Naive thymus-derived CD8-positive, alpha-beta T cell (primary cell): Measurements from ENCODE around the gene AMZ1. TPM values are rescaled to one million over a fixed set of nuclear protein-coding genes. Genes with fewer than 3 reads are reported as not detected.

ENCODE experiments used
- ATAC-seq, 2 donors: fragments of 150-1000 bp; cut with Tn5 transposase in 1 of 2; sonication (Bioruptor Pico), chemical (Tn5 transposase) in 1 of 2; 1 replicate in 1 of 2; 2 replicates in 1 of 2; pipeline ENCODE4 v1.10.0; 2021; ENCODE audit warnings: mild to moderate bottlenecking in 2 of 2, moderate library complexity in 2 of 2
- POLR2A ChIA-PET: fragments of 350-600 bp; sonication (Branson Sonifier 250); formaldehyde crosslinking; loops from one replicate; lab custom pipeline; 2021; ENCODE audit warnings: antibody characterized with exemption; lab: Charles Lee
- DNase-seq, 10 donors: peaks; one replicate each; pipeline versions ENCODE4 v3.0.0 to v3.0.0-alpha.2; 2020 to 2022
- H3K27ac Mint-ChIP-seq, 10 donors: one replicate each; pipeline ENCODE4 v1.8.0; 2020 to 2022; ENCODE audit warnings: mild to moderate bottlenecking in 10 of 10, mixed read lengths in 10 of 10, moderate library complexity in 4 of 10, inconsistent platforms in 1 of 10
- H3K27me3 Mint-ChIP-seq, 5 donors: one replicate each; pipeline ENCODE4 v1.8.0; 2021 to 2022; ENCODE audit warnings: mixed read lengths in 5 of 5
- H3K36me3 Mint-ChIP-seq, 3 donors: one replicate each; pipeline ENCODE4 v1.8.0; 2020 to 2022; ENCODE audit warnings: mixed read lengths in 3 of 3, mild to moderate bottlenecking in 2 of 3, inconsistent platforms in 1 of 3
- H3K4me1 Mint-ChIP-seq, 4 donors: one replicate each; pipeline ENCODE4 v1.8.0; 2021 to 2022; ENCODE audit warnings: mixed read lengths in 4 of 4
- H3K4me3 Mint-ChIP-seq, 10 donors: one replicate each; pipeline ENCODE4 v1.8.0; 2020 to 2022; ENCODE audit warnings: mild to moderate bottlenecking in 10 of 10, mixed read lengths in 10 of 10, moderate library complexity in 6 of 10, inconsistent platforms in 1 of 10
- H3K9me3 Mint-ChIP-seq, 9 donors: one replicate each; pipeline ENCODE4 v1.8.0; 2020 to 2022; ENCODE audit warnings: mixed read lengths in 9 of 9, mild to moderate bottlenecking in 3 of 9, inconsistent platforms in 1 of 9, moderate library complexity in 1 of 9
- polyA plus RNA-seq, 3 donors: library from polyadenylated mRNA; unstranded; fragments of 300-500 nt; fragmentation: Illumina TruSeq; gene quantifications; one replicate each; pipeline ENCODE4 v1.2.3, GENCODE V29; 2021
- total RNA-seq, 8 experiments: library from RNA in 2 of 8; stranded (reverse) in 2 of 8; gene quantifications; one replicate each; pipeline ENCODE4 v1.2.3 and lab custom pipeline; 2021 to 2026

Gene AMZ1, protein sequence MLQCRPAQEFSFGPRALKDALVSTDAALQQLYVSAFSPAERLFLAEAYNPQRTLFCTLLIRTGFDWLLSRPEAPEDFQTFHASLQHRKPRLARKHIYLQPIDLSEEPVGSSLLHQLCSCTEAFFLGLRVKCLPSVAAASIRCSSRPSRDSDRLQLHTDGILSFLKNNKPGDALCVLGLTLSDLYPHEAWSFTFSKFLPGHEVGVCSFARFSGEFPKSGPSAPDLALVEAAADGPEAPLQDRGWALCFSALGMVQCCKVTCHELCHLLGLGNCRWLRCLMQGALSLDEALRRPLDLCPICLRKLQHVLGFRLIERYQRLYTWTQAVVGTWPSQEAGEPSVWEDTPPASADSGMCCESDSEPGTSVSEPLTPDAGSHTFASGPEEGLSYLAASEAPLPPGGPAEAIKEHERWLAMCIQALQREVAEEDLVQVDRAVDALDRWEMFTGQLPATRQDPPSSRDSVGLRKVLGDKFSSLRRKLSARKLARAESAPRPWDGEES
- total RNA-seq: under 1 TPM in 1 of 2 experiments, not detected in 1; 0.05 TPM
- not detected for polyA plus RNA-seq
- total RNA-seq (lab: John Stamatoyannopoulos, UW): 0 to 1.9 (median 0.18) reads per million in 6 experiments

DNA sequence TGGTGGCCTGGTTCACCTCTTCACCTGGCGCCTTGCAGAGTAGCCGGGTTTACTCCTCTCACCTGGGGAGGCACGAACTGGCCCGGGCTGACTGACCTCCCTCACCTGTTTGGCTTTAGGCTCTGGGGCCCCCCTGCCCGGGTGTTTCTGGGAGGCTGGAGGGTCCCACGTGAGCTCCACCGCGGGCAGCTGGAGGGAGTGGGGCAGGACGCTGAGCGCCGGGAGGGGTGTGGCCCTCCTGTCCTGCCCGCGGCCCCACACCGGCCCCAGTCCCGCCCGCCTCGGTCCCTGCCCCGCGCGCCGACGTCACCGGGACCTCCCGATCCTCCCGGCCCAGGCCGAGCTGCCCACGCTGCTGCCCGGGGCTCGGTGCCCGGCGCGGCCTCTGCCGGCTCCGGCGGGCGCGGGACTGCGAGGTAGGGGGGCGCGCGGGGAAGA lies at the start of gene AMZ1:
Gene AMZ1, plus strand, starts transcription at position 322 of the 438 bp plus-strand sequence. CDS start 12,250 bp downstream, outside the sequence.
- POLR2A ChIA-PET: no interaction called here
- Mint-ChIP-seq H3K27ac (peak within 1 kb of the TSS in 1 of 10 donors; percentile 25), H3K4me3 (peak within 1 kb of the TSS in 9 of 10 donors; percentile 5 to 57 (median 38)), H3K27me3 (peaks cover 17 to 52% (median 41%) of the 10 kb centered on the region in 5 donors), H3K4me1 (peaks cover 5 to 13% (median 8%) of the 10 kb centered on the region in 4 donors), H3K9me3 (no peaks in the 10 kb centered on the region), H3K36me3 (no peaks in the 10 kb centered on the region)
- DNase-seq: peak in 1 of 10 donors; percentile 56
- no peak for ATAC-seq

DNA sequence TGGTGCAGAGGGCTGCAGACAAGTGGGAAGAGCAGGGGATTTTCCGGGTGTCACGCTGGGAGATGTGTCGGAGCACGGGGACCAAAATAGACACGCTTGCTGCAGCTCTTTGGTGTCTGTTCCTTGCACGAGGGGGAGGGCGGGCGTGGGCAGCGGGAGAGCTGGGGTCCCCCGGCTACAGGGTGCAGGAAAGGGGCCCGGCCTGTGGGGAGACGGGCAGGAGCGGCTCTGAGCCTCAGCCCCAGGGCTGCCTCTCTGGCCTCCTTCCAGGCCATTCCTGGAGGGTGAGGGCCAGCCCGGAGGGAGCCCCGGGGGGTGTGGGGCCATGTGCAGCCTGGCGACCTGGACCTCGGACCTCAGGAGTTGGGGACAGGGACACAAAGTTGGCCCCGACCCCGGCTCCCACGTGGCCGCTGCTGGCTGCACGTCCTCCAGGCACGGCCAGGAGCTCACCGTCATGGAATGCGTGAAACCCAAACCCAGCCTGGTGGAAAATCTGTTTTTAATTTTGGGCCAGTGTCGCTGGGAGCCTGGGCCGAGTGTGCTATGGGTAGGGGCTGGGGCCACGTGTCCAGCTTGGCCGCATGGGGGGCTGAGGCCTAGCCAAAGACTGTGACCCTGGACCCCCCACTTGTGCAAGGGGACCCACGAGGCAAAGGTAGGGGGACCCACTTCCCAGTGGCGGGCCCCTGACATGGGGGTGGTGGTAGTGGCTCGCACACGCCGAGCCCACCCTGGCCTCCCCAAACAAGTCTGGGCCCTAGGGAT lies 49.6 kb upstream of the AMZ1 start:
- DNase-seq (no peak), ATAC-seq (no peak)
- peaks cover 7 to 34% (median 15%) of the 10 kb centered on the region in 4 donors for H3K4me1 Mint-ChIP-seq
- H3K36me3 Mint-ChIP-seq: no peaks in the 10 kb centered on the region
- no peaks in the 10 kb centered on the region for H3K27me3 Mint-ChIP-seq
- POLR2A ChIA-PET: interaction anchor here (0.6 kb wide), 1 partner anchor 210 kb away, joined by 3 read pairs; no protein-coding TSS in a partner anchor
- no peak overlapping the region for H3K27ac Mint-ChIP-seq
- no peak overlapping the region for H3K4me3 Mint-ChIP-seq
- no peaks in the 10 kb centered on the region for H3K9me3 Mint-ChIP-seq

DNA sequence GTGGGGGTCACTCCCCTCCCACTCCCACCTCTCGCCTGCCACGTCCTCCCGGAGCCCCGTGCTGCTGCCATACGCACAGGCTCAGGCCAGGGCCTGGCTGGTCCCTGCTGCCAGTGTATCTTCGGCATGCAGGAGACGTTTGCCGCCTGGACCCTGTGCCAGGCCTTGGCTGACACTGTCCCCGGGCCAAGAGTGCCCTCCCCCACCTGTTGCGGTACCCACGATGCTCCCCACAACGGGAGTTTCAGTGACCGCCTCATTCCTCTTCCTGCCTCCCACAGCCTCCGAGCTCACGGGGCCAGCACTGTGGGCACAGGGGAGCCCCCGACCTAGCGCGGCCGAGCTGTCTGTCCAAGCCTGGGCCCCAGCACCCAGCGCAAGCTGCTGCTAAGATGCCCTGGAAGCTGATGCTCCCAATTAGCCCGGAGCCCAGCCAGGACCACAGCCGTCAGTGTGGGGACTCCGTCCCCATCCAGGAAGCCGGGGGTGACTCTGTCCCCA lies 48.8 kb upstream of the AMZ1 start:
- no peak overlapping the region for H3K27ac Mint-ChIP-seq
- H3K4me3 Mint-ChIP-seq: no peak overlapping the region
- H3K4me1 Mint-ChIP-seq: peaks cover 9 to 33% (median 13%) of the 10 kb centered on the region in 4 donors
- POLR2A ChIA-PET: no interaction called here
- no peaks in the 10 kb centered on the region for H3K36me3 Mint-ChIP-seq
- H3K9me3 Mint-ChIP-seq: no peaks in the 10 kb centered on the region
- no peak for ATAC-seq
- no peak for DNase-seq
- no peaks in the 10 kb centered on the region for H3K27me3 Mint-ChIP-seq

DNA sequence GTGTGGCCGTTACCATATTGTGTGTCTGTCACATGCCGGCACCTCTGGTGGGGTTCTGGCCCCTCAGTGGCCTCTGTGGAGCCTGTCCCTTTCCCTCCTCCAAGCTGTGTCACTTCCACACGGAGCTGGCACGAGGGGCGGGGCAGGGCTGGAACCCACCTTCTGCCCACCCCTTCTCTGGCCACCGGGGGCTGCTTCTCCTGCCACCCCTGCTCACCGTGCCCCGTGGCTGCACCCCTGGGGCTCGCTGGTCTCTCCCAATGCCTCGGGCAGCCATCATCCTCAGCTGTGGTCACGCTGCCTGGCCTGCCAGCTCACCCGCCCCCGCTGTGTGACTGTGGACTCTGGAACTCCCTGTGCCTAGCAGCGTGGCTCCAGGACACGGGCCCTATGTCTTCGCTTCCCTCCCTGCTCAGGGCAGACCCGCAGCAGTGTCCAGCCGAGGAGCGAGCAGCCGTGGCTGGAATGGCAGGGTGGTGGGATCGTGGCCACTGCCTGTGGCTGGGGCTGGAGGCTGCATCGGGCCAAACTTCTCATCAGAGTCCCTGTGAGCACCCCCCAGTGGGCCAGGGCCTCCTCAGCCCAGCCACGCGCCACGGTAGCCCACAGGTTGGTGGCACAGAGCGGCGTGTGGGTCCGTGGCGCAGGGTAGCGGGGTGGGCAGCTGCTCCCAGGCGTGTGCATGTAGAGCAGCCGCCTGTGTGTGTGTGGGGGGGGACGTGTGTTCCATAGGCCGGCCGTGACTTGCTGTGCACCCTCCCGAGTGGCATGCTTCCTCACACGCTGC lies 48.1 kb upstream of the AMZ1 start:
- H3K36me3 Mint-ChIP-seq: no peaks in the 10 kb centered on the region
- no peaks in the 10 kb centered on the region for H3K9me3 Mint-ChIP-seq
- POLR2A ChIA-PET: no interaction called here
- no peak for ATAC-seq
- DNase-seq: no peak
- H3K4me1 Mint-ChIP-seq: peaks cover 12 to 39% (median 20%) of the 10 kb centered on the region in 4 donors
- no peak overlapping the region for H3K27ac Mint-ChIP-seq
- H3K4me3 Mint-ChIP-seq: no peak overlapping the region
- H3K27me3 Mint-ChIP-seq: no peaks in the 10 kb centered on the region

DNA sequence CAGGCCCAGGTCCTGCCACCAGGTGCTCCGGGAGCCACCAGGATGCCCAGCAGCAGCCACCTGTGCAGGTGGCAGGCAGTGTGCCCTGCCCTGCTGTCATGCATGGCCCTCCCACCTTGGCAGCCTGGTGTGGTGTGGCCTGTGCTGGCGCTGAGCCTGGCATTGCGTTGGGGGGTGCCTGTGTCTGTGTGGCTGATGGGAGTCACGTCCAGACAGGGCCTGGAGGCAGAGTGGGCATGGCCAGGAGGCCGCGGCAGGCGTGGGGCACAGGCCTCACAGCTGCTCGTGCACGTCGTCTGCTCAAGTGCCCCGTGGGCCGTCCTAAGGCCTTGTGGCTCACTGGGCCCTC lies 47.5 kb upstream of the AMZ1 start:
- POLR2A ChIA-PET: no interaction called here
- Mint-ChIP-seq H3K27ac (no peak overlapping the region), H3K36me3 (no peaks in the 10 kb centered on the region), H3K4me1 (peaks cover 14 to 40% (median 24%) of the 10 kb centered on the region in 4 donors), H3K4me3 (no peak overlapping the region), H3K27me3 (no peaks in the 10 kb centered on the region), H3K9me3 (no peaks in the 10 kb centered on the region)
- ATAC-seq (no peak), DNase-seq (no peak)

DNA sequence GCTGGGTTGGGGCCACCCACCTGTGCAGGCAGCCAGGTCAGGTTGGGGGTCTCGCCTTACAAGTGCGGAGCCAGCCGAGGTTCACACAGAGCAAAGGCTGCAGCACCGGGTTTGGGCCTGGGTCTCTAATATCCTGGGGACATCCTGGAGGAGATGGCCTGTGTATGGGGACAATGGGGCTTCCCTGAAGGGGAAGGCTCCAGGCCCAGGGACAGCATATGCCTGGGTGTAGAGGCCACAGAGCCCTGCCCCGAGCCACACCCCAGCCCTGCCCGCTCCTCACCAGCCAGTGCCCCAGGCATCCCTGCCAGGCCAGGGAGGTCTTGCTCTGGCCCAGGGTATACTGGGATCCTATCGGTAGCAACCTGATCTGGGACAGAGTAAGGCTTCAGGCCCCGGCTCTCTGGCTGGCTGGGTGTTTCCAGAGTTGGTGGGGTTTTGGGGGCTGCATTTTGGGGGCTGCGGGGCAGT lies 47.1 kb upstream of the AMZ1 start:
- POLR2A ChIA-PET: no interaction called here
- DNase-seq (no peak), ATAC-seq (no peak)

DNA sequence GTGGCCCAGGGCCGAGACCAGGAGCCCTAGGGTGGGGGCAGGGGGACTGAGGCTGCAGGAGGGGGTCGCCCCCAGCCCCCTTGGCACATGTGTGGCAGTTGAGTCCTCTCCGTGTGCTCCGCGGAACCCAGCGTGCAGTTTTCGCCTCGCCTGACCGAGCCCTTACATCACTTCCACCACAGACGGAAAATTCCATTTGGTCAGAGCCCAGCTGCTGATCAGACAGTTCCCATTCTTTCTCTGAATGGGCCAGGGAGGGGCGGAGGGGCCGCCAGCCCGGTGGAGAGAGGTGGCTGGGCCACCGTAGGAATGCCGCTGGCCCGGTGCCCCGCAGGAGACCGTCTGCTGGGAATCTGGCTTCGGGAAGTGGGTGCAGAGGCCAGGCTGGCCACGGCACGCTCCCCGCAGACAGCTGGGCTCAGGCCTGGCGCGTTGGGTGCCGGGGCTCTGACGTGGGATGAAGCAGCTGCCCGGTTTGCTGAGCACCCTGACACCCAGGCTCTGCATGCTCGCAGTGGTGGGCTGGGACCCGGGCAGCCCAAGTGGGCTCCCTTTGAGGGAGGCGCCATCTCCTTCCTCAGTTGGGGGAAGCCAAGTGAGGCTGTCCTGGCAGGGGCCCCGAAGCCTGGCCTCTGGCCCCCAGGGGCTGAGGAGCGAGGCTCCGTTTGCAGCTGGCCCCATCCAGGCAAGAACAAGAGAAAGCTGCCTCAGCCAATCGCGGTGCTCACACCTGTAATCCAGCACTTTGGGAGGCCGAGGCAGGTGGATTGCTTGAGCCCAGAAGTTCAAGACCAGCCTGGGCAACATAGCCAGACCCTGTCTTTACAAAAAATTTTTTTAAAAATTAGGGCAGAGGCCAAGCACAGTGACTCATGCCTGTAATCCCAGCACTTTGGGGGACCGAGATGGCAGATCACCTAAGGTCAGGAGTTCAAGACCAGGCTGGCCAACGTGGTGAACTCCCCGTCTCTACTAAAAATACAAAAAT lies 46.3 kb upstream of the AMZ1 start:
- Mint-ChIP-seq H3K9me3 (no peaks in the 10 kb centered on the region), H3K4me1 (peaks cover 15 to 38% (median 26%) of the 10 kb centered on the region in 4 donors), H3K36me3 (no peaks in the 10 kb centered on the region), H3K27me3 (no peaks in the 10 kb centered on the region), H3K4me3 (peak overlapping the region in 1 of 10 donors; percentile 65), H3K27ac (peak overlapping the region in 1 of 10 donors; percentile 48)
- DNase-seq (peak in 1 of 10 donors; percentile 37), ATAC-seq (no peak)
- POLR2A ChIA-PET: interaction anchor here (0.7 kb wide), 2 partner anchors 86 to 94 kb away, joined by 6 to 7 read pairs; no protein-coding TSS in a partner anchor

More for the DNA sequence above, 47.1 kb upstream of the AMZ1 start:
- no peaks in the 10 kb centered on the region for H3K9me3 Mint-ChIP-seq
- H3K4me1 Mint-ChIP-seq: peaks cover 17 to 41% (median 29%) of the 10 kb centered on the region in 4 donors
- no peak overlapping the region for H3K4me3 Mint-ChIP-seq
- H3K36me3 Mint-ChIP-seq: no peaks in the 10 kb centered on the region
- no peak overlapping the region for H3K27ac Mint-ChIP-seq
- no peaks in the 10 kb centered on the region for H3K27me3 Mint-ChIP-seq

DNA sequence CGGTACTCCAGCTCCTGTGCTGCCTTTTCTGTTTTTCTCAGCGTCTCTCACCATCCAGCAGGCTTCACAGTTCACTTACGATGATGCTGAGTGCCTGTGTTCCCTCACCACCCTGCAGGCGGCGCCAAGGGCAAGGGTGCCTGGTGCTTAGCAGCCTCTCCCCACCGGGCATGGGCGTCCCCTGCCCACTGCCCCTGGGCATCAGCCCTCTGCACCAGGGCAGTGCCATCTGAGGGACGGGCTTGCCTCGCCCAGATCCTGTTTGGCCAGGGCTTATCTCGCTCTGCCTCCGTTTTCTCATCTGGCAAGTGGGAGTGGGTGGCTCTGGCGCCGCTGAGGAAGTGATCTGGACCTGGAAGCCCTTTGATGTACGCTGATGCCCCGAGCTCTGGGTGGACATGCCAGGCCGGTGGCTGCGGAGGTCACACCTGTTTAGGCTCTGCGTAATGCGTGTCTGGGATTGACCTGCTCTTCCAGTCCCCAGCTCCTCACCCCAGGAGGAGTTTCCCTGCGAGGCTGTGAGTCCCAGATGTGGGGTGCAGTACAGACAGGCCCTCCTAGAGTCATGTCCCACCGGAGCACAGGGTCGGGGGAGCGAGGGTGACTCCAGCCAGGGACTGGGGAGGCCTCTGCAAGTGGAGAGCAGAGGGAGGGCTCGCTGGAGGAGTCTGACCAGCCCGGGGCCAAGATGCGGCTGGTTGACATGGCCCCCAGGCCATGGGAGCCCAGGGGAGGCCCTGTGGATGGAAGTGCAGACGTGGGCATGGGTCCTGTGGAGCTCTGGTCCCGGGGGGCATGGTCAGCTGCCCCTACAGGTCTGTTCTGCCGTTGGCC lies 44.4 kb upstream of the AMZ1 start:
- ATAC-seq (no peak), DNase-seq (no peak)
- Mint-ChIP-seq H3K36me3 (no peaks in the 10 kb centered on the region), H3K4me3 (peak overlapping the region in 2 of 10 donors; percentile 16 to 19), H3K27ac (peak overlapping the region in 4 of 10 donors; percentile 14 to 38 (median 34)), H3K27me3 (no peaks in the 10 kb centered on the region), H3K4me1 (peaks cover 15 to 37% (median 26%) of the 10 kb centered on the region in 4 donors), H3K9me3 (no peaks in the 10 kb centered on the region)
- POLR2A ChIA-PET: interaction anchor here (0.7 to 2.3 kb wide), 3 partner anchors 7 to 85 kb away, joined by 3 to 21 read pairs (median 7); partner anchors contain the start of genes IQCE and TTYH3

DNA sequence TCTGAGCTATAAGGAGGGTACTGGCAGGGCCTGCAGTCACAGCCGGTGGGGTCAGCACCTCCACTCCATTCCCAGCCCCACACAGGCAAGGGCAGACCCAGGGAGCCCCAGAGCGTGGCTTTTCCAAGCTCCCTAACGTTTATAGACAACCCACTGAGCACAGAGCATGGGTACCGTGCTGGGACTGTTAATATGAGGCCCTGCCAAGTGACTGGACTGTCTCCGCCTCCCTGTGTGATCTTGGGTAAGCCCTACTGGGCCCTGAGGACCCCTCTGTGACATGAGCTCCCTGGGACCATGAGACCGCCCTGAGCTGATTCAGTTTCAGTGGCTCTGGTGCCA lies 43.8 kb upstream of the AMZ1 start:
- H3K9me3 Mint-ChIP-seq: no peaks in the 10 kb centered on the region
- ATAC-seq (no peak), DNase-seq (no peak)
- peak overlapping the region in 6 of 10 donors; percentile 16 to 92 (median 67) for H3K4me3 Mint-ChIP-seq
- H3K27ac Mint-ChIP-seq: peak overlapping the region in 3 of 10 donors; percentile 14 to 48 (median 20)
- peaks cover 15 to 37% (median 26%) of the 10 kb centered on the region in 4 donors for H3K4me1 Mint-ChIP-seq
- POLR2A ChIA-PET: interaction anchor here (0.7 to 2.3 kb wide), 4 partner anchors 8 to 114 kb away, joined by 3 to 21 read pairs (median 6); partner anchors contain the start of genes IQCE and TTYH3
- no peaks in the 10 kb centered on the region for H3K36me3 Mint-ChIP-seq
- no peaks in the 10 kb centered on the region for H3K27me3 Mint-ChIP-seq
